ENCODE data around the gene RASAL3. TPM values are rescaled to one million over a fixed set of nuclear protein-coding genes. Genes with fewer than 3 reads are reported as not detected.
"Not testable (repeated sequence)": the region's sequence is repeated elsewhere in the genome, so short reads cannot be mapped to it uniquely, and the experiment has no call there.

RASAL3 gene
- 1 to 10 TPM in 1 of 3 donors, under 1 TPM in 2; 0.51 to 1.3 (median 0.92) TPM for polyA plus RNA-seq (ENCODE audit: insufficient read length in 3 of 3)
- long read RNA-seq, donor 1, result 0 reads
- long read RNA-seq, donor 2, result 0 reads
- long read RNA-seq, donor 3, result 0 reads
- long read RNA-seq, donor 4, result 0 reads
- long read RNA-seq, donor 5, partial matches to known transcripts, result 0 of 1 reads
- long read RNA-seq, donor 5, other reads (novel, unspliced or antisense), result 0 of 1 reads
- long read RNA-seq, donor 6, result 0 reads
- long read RNA-seq, donor 7, result 0 reads
- long read RNA-seq, donor 8, result 0 reads
- long read RNA-seq, donor 9, result 0 reads
- long read RNA-seq, donor 10, result 0 reads
- long read RNA-seq, donor 11, result 0 reads
- long read RNA-seq, donor 12, result 0 reads
- long read RNA-seq, donor 13, result 0 reads
- long read RNA-seq, donor 14, result 0 reads
- long read RNA-seq, donor 15, result 0 reads
- long read RNA-seq, donor 16, result 0 reads

DNA sequence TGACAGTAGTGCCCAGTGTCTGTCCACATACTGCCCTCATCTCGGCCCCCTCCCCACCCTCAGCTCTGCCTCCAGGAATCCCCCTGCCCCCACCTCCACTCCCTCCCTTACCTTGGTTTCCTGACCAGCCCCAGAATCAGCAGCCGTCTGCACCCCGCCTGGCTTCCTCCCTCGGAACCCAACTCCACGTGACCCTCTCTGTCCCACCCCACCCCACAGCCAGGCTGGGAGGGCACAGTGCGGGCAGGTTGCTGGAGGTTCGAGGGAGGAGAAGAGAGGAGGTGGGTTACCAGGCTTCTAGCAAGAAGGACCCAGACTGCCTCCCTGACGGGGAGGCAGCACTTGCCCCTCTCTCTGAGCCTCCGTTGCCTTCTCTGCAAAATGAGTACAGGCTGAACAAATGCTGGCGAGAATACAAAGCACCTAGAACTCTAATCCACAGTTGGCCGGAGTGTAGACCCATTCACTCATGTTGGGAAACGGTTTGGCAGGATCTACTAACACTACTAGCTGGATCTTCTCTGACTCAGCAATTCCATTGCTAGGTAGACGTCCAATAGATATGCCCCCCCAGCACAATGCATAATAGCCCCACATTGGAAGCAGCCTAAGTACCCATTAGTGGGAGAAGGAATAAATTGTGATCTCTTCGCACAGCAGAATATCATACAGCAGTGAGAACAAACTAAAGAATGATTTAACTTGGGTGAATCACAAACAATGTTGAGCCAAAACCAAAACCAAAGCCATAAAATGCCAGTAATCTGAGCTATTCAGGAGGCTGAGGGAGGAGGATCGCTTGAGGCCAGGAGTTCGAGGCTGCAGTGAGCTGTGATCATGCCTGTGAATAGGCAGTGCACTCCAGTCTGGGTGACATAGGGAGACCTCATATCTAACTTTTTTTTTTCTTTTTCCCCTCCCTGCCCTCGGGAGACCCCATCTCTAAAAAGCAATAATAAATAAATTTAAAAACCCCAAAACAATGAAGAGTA lies at the start of gene RASAL3:
Gene RASAL3, minus strand, starts transcription at position 151 of the 992 bp plus-strand sequence. CDS start 186 bp downstream, outside the sequence.
- no peak for DNase-seq (ENCODE audit: extremely low read depth in 1 of 11, low read depth in 9 of 11, low spot score in 4 of 11)

DNA sequence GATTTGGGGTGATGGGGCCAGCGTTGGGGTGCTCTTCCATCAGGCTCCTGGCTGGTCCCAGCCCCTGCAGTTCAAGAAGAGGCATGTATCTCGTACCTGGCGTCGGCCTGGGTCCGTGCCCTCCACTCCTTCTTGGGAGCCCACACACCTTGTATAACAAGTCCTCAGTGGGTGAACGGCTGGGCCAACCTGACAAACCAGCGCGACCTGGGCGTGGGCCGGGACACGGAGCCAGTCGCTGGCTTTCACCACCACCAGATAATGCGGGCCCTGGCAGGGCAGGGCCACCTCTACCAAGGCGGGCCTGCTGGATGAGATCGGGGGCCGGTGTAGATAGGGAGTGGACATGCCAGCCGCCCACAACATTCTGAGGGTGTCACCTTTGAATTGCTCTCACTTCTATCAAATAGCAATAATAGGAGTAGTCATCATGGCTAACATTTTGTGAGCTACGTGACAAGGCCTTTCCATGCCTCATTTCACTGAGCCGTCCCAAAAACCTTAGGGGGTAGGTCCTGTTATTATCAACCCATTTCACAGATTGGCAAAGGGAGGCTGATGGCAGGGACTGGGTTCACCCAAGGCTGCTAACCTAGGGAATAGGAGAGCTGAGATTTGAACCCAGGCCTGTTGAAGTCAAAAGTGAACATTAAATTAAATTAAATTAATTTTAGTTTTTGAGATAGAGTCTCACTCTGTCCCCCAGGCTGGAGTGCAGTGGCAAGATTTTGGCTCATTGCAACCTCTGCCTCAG lies 47.5 kb upstream of the RASAL3 start:
- DNase-seq (ENCODE audit: extremely low read depth in 1 of 11, low read depth in 9 of 11, low spot score in 4 of 11), result no peak

DNA sequence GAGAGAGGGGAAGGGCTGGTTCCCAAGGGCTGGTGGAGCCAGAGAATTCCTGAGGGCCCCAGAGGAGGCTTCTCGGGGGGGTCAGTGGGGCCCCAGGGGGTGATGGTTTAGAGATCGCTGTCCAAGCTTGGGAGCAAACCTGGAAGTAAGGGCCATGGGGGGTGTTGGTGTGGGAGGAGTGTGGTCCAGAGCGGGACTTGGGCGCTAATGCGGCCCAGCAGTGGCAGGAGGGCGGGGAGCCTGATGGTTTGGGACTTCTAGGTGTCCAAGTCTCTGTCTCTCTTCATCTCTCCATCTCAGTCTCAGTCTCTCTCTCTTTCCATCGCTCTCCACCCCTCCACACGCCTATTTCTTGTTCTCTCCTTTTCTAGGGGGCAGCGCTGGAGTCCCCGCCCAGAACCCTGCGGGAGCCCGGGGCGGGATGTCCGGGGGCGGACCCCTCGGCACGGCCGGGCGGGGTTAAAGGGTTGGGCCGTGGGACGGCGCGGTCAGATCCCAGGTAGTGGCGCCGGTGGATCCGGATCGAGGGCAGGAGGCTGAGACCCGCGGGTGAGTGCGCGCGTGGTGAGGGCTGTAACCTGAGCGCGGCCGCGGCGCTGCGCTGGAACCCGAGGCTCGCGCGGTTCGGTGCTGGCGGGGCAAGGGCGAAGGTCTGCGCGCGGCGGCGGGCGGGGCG lies 43.8 kb upstream of the RASAL3 start, which contains the start of gene CYP4F22:
Gene CYP4F22, plus strand, starts transcription at position 491 of the 676 bp plus-strand sequence. CDS start 16,812 bp downstream, outside the sequence.
- peak in 1 of 11 donors; percentile 8 for DNase-seq (ENCODE audit: extremely low read depth in 1 of 11, low read depth in 9 of 11, low spot score in 4 of 11)

DNA sequence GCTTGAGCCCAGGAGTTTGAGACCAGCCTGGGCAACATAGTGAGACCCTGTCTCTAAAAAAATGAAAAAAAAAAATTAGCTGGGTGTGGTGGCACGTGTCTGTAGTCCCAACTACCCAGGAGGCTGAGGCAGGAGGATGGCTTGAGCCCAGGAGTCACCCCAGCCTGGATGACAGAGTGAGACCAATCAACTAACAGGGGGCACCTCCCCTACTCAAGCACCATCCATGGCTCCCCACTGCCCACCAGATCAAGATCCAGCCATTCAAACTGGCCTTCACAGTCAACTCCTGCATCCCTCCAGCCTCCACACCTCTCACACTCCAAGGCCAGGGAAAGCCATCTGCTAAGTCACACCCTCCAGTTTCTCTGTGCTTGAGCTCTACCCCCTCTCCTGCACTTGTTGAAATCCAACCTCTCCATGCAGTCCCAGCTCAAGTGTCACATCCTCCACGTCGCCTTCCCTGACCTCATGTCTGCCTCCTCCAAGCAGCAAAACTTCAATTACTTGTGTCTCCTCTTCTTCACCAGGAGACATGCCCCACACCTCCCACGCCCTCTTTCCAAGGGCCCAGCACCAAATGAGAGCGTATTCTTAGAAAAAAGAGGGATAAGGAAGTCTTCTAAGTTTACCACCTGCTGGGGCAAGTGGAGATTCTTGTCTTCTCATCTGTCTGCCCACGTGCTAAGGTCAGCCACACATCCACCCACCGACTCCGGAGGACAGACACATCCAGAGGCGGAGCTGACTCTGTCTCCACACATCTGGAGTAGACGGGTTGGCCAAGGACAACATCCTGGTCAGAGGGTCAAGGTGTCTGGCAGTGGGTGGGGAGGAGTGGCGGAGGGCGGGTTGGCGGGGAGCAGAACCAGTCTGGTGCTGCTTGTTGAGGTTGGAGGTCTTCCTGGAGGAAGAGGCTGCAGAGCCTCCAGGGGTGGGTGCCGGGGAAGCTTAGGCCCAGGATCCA lies 43.0 kb upstream of the RASAL3 start:
- peak in 3 of 11 donors; percentile 4 to 19 (median 13) for DNase-seq (ENCODE audit: extremely low read depth in 1 of 11, low read depth in 9 of 11, low spot score in 4 of 11)

DNA sequence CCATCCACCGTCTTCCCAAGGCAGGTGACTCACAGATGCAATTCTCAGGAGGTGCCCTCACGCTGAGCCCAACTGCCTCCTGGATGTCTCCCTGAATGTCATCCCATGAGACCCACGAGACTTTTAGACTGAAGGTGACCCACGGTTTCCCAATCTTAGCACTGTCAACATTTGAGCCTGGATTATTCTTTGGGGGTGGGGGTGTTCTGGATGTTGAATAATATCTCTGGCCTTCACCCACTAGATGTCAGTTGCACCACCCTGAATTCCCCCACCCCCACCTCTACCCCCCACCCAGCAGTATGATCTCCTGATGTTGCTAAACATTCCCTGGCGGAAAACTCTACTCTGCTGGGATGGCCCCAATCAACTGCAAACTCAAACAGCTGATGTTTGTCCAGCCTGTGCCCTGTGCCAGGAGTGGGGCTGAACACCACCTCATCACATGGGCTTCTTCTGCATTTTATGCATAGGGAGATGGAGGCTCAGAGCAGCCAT lies 41.8 kb upstream of the RASAL3 start:
- no peak for DNase-seq (ENCODE audit: extremely low read depth in 1 of 11, low read depth in 9 of 11, low spot score in 4 of 11)

DNA sequence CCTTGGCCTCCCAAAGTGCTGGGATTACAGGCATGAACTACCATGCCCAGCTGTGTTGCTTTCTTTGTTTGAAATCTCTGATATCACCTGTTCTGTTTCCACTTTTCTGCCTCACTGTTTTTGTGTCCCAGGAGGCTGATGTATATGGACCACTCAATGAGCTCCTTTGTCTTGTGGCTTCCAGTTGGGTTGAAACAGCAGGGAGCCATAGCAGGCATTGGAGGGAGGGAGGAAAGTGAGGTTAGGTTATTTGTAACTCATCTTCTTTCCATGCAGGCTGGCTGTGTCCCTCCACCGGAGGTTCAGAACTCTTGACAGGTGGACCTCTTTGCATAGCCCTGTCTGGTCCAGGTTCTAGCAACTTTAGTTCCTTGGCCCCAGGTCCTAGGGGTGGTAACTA lies 37.9 kb upstream of the RASAL3 start:
- no peak for DNase-seq (ENCODE audit: extremely low read depth in 1 of 11, low read depth in 9 of 11, low spot score in 4 of 11)

DNA sequence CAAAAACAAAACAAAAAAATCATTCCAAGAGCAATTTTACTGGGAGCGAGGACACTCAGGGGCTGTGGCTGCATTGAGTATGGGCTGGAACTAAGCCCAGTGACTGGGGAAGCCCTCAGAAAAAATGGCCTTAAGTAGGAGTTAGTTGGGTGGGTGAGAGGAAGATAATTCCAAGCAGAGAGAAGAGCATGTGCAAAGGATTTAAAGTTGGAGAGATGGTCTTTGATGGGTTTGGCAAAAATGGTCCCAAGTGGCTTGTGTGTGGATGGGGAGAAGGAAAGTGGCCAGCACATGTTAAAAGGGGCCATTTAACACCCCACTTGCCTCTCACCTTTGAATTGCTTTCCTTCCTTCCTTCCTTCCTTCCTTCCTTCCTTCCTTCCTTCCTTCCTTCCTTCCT lies 37.3 kb upstream of the RASAL3 start:
- DNase-seq (ENCODE audit: extremely low read depth in 1 of 11, low read depth in 9 of 11, low spot score in 4 of 11), result no peak

DNA sequence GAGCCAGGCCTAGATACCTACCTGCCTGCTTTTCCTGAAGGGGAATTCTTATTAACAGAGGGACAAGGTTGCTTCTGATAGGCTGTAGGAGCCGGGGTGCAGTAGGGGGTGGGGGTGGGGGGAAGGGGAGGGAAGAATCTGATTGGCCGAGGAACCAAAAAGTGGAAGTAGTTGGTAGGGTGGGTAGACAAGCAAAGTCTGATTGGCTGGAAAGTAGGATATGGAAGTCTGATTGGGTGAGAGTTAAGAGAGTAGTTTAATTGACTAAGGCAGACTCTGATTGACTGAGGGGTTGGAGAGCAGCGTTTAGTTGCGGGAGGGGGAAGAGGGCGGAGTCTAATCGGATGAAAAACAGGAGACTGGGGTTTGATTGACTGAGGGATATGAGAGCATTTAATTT lies 34.6 kb upstream of the RASAL3 start:
- DNase-seq (ENCODE audit: extremely low read depth in 1 of 11, low read depth in 9 of 11, low spot score in 4 of 11), result no peak

DNA sequence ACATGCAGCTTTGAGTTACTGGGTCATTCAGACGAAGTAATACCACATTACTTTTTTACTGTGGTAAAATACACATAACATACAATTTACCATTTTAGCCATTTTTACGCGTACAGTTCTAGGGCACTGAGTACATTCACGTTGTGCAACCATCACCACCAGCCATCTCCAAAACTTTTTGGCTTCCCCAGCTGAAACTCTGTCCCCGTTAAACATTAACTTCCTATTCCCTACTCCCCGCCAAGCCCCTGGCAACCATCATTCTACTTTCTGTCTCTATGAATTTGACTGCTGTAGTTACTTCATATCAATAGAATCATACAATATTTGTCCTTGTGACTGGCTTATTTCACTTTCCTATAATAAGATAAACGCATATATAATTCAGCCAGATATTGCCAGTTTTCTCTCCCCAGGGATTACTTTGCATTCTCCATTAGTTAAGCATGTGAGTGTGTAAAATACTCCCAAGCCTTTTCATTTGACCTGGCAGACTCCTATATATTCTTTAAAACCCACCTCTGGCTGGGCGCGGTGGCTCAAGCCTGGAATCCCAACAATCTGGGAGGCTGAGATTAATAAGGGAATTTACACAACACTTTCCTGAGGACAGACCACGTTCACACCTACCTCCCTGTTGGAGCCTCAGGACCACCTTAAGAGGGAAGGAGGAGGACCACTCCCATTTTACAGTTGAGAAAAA lies 34.0 kb upstream of the RASAL3 start:
- no peak for DNase-seq (ENCODE audit: extremely low read depth in 1 of 11, low read depth in 9 of 11, low spot score in 4 of 11)

DNA sequence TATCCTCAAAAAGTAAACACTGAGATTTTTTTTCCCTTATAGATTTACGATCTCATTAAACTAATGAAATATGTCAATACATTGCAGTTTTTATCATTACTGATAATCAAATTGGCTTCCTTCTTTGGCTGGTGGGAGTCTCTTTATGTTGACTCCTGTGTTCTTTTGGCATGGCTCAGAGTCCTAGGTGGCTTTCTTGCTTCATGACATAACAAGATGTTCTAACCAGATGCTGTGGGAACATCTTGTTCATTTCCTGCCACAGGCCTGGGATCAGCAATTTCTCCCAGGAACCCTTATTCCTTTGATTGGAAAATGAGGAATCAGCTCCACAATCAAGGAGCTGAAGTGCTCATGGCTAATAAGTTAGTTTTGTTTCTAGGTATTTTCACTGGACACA lies 30.8 kb upstream of the RASAL3 start:
- no peak for DNase-seq (ENCODE audit: extremely low read depth in 1 of 11, low read depth in 9 of 11, low spot score in 4 of 11)

DNA sequence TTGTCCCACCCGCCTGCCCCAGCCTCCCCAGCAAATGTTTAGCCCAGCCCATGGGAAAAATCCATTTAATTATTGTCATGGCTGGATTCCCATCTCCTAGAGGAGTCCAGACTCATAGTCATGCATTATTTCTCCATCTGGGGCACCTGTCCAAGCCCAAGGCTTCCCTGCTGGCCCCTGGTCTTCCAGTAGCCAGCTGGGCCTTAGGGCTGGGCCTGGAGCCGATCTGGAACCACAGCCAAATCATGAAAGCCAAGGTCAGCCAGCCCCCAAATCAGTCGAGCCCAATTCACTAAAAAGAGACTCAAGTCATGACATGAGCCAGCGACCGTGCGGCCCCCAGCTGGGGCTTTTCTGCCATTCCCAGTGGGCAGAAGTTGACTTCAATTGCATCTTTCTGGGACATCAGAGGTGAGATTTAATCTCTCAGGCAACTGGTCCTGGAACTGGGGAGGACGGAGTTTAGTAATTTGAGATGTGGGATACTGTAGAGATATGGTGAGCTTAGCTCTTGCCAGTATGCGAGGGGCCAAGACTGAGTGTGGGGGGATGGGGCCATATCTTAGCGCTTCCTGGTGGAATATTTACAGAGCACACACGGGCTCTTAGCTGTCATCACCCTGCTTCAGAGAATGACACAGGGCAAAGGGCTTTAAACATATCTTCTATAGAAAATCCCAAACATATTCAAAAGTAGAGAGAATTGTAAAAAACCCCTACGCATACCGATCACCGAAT lies 24.3 kb upstream of the RASAL3 start:
- no peak for DNase-seq (ENCODE audit: extremely low read depth in 1 of 11, low read depth in 9 of 11, low spot score in 4 of 11)

DNA sequence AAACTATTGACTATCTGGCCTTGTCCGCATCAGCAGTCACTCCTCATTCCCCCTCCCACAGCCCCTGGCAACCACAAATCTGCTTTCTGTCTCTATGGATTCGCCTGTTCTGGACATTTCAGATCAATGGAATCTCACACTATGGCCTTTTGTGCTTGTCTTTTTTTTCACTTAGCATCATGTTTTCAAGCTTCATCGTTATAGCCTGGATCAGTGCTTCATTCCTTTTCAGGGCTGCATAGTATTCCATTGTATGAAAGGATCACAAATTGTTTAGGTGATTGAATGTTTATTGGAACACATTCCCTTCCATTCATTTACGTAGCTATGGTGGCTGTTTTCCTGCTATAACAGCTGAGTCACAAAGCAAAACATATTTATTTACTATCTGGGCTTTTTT lies 22.7 kb upstream of the RASAL3 start:
- no peak for DNase-seq (ENCODE audit: extremely low read depth in 1 of 11, low read depth in 9 of 11, low spot score in 4 of 11)

DNA sequence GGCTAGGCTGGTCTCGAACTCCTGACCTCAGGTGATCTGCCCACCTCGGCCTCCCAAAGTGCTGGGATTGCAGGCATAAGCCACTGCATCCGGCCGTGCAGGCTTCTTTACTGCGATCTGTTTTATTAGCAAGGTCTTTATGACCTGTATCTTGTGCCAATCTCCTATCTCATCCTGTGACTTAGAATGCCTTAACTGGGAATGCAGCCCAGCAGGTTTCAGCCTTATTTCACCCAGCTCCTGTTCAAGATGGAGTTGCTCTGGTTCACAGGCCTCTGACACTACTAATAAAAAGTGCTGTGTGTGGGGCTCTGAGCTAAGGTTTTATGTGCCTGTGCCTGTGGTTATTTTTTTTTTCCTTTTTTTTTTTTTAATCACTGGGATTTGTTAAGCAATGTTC lies 21.4 kb upstream of the RASAL3 start:
- DNase-seq (ENCODE audit: extremely low read depth in 1 of 11, low read depth in 9 of 11, low spot score in 4 of 11), result not testable (repeated sequence)

DNA sequence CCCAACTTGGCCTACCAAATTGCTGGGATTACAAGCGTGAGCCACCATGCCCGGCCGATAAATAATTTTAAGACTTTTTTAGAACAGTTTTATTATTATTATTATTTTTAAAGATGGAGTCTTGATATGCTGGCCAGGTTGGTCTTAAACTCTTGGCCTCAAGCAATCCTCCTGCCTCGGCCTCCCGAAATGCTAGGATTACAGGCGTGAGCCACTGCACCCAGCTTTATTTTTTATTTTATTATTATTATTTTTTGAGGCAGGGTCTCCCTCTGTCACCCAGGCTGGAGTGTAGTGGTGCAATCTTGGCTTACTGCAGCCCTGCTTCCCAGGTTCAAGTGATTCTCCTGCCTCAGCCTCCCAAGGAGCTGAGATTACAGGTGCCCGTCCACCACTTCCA lies 16.7 kb upstream of the RASAL3 start:
- not testable (repeated sequence) for DNase-seq (ENCODE audit: extremely low read depth in 1 of 11, low read depth in 9 of 11, low spot score in 4 of 11)

DNA sequence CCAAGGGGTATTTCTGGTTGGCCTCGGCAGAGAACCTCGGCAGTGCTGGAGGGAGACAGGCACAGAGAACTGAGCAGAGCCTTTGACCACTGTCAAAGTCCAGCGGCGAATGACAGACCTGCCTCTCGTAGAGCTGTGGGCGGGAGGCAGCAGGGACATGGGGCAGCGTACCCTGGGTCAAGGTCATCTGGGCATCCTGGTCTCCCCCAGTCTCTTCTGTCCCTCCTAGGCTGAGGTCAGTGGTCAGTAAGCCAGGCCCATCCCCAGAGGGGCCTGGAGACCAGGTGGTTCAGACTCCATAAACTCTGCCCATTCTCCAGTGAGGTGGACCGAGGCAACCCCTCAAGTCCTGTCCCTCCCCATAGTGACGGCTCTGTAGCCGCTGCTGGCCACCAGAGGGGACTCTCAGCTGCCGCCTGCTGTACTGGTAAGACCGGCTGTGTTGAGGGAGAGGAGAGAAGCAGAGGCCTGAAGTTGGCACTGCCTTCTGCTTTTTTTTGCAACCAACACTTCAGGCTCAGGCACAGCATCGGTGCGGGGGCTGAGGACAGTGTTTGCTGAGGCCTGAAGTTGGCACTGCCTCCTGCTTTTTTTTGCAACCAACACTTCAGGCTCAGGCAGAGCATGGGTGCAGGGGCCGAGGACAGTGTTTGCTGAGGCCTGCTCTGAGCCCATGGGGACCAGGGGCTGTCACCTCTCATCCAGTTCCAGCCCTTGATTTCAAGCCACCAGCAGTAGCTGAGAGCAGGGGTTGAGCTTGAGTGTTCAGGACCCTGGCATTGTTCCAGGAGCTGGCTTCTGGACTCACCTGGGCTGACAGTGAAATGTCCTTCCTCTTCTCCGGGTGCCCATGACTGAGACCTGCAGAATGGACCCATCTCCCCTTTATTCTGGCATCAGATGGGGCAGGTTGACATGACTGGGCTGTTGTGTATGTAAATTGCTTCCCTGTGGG lies 15.3 kb upstream of the RASAL3 start, which contains the start of gene PGLYRP2:
Gene PGLYRP2, minus strand, starts transcription at position 111 of the 955 bp plus-strand sequence. CDS start 130 bp downstream, outside the sequence.
- DNase-seq (ENCODE audit: extremely low read depth in 1 of 11, low read depth in 9 of 11, low spot score in 4 of 11), result no peak
